ENCODE measurements around the gene PARP1. TPM values are rescaled to one million over a fixed set of nuclear protein-coding genes. Genes with fewer than 3 reads are reported as not detected.

PARP1 gene
- polyA plus RNA-seq, 12 donors, result 81.7 to 112 (median 99.6) TPM; not detected in 1

GRCh38 chr1:226408285-226409184 lies 642 bp upstream of the PARP1 start:
- DNase-seq, result no peak

DNA sequence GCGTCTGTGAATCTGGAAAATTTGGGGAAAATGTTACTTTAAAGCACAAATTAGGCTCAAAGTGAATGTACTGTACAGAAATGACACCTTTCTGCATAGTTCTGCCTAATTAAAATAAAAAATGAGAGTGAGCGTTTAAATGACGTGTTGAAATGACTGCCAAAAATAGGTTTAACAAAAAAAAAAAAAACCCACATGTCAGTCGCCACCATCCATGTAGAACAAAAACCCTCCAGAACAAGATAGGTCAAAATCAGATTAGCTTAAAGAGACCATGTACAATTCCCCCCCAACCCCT lies 745 bp downstream of the PARP1 start:
- DNase-seq, result no peak

DNA sequence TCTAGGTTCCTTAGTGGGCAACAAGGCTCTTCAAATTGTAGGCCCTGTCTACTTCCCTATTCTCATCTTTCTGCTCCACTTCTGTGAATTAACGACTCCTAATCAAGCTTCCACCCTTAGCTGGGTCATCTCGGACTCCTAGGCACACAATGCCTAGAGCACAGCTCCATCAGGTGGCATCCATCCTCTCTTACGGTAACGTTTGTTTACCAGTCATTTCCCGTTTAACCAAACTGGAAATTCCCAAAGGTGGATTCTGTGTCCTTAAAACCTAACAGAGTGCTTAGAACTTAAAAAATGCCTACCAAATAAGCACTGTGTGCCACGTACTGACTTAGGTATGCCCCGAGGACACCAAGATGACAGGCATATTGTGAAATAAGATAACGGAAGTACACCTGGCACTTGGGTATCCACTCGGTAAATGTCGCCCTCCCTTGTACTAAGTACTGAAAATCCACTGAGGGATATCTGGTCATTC lies 1.5 kb downstream of the PARP1 start:
- no peak for DNase-seq

- DNase-seq, result no peak
Measured at GRCh38 chr1:226405411-226405988, 2.4 kb downstream of the PARP1 start.

DNA sequence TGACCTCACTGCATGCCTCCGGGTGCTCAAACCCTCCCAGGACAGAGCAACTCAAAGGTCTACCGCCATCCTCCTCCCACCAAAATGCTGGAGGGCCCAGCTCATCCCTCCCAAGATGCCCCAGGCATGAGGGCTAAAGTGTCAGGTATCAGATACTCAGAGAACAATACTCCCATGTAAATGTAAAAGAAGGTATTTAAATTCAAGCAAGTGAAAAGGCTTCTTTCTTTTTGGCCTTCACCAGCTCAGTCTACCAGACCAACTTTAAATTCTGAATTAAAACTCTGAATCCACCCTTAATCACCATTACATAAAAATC lies 3.0 kb downstream of the PARP1 start:
- no peak for DNase-seq

- DNase-seq, result no peak
Measured at GRCh38 chr1:226404063-226404903, 3.6 kb downstream of the PARP1 start.

- no peak for DNase-seq
Measured at GRCh38 chr1:226403201-226404034, 4.5 kb downstream of the PARP1 start.

DNA sequence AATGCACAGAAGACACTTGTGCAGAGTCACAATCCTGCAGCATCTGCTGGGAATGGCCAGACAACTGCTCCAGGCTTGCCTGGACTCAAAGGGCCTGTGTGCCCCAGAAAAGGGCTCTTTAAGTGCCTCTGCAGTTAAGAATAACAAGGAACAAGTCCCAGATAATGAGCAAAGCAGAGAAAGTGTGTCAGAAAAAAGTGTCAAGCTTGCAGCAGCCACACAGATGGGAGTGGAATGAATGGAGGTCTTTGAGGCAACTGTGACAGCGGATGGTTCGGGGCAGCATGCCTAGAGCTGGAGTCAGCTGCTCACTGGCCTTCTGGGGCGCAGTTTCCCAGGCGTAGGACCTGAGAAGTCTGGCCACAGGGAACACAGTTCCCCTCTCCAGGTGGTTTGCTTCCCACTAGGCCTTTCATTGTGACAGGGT lies 5.1 kb downstream of the PARP1 start:
- DNase-seq, result no peak

DNA sequence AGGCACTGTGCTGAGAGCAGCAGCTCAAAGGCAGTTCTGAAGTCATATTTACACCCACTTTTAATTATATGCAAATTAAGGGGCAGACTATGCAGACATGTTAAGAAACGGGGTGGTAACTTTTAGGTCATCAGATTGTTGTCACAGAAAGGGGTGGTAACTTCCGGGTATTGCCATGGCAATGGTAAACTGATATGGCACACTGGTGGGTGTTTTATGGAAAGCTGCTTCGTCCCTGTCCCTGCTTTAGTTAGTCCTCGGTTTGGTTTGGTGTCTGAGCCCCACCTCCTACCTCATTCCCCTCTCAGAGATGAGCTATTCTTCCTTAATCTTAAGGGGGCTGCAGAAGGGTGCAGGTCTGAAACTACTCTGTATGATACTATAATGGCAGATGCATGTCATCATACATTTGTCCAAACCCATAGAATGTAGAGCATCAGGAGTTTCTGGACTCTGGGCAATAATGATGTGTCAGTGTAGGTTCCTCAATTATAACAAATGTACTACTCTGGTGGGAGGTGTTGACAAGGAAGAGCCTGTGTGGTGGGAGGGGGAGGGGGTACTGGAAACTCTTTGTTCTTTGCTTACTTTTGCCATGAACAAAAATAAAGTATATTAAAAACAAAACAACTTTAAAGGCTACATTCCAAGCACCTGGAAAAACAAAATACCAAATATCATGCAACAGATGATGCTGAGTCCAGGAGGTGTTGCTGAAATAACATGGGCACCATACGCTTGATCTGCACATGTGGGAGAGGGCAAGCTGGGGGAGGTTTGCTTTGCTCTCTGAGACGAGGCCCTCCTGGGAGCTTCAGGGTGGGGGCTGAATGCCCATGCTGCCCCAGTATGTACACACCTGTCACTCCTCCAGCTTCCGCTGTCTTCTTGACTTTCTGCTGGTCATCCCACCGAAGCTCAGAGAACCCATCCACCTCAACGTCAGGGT lies 6.3 kb downstream of the PARP1 start:
- DNase-seq, result no peak

DNA sequence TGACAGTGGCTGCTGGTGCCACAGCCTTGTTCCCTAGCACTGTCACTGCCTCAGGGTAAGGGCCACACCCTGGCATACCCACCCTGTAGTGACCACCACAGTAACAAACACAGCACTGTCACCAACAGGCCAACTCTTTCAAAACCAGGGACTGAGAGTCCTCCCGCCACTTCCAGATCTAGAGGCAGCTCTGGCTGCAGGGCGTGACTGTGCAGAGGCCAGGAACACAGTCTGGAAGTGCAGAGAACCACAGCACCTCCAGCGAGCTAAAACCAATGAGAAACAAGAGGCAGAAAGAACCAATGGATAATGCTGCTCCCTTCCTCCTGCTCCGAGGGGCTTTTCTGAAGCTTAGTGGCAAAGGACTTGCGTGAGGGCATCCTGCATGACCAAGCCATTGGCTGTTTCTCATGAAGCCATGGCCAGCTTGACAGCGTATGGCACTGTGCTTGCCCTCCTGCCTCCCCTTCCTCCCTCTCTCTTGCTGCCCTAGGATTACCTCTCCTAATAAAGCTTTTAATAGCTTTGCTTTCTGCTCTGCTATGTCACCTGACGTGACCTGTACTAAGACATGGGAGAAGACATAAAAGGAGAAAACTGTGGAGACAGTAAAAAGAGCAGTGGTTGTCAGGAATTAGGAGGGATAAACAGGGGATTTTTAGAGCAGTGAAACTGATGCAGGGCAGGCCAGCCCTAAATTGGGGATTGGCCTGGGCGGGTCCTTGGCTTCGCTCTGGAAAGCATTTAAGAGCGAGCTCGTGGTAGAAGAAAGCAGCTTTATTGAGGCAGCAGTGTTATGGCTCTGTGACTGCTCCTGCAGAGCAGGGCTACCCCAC lies 7.2 kb downstream of the PARP1 start:
- DNase-seq, result no peak

DNA sequence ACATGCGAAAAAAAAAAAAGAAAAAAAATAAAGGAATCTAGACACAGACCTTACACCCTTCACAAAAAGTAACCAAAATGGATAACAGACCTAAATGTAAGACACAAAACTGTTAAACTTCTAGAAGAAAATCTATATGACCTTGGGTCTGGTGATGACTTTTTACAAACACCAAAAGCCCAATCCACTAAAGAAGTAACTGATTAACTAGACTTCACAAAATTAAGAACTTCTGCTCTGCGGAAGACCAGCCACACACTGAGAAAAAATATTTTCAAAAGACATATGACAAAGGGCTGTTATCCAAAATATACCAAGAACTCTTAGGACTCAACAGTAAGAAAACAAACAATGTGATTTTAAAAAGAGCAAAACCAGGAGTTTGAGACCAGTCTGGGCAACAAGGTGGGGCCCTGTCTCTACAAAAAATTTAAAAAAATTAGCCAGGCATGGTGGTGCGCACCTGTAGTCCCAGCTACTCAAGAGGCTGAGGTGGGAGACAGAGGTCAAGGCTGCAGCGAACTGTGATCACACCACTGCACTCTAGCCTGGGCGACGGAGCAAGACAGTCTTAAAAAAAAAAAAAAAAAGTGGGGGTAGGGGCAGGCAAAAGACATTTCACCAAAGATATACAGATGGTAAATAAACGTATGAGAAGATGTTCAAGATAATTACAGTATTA lies 9.8 kb downstream of the PARP1 start:
- no peak for DNase-seq

DNA sequence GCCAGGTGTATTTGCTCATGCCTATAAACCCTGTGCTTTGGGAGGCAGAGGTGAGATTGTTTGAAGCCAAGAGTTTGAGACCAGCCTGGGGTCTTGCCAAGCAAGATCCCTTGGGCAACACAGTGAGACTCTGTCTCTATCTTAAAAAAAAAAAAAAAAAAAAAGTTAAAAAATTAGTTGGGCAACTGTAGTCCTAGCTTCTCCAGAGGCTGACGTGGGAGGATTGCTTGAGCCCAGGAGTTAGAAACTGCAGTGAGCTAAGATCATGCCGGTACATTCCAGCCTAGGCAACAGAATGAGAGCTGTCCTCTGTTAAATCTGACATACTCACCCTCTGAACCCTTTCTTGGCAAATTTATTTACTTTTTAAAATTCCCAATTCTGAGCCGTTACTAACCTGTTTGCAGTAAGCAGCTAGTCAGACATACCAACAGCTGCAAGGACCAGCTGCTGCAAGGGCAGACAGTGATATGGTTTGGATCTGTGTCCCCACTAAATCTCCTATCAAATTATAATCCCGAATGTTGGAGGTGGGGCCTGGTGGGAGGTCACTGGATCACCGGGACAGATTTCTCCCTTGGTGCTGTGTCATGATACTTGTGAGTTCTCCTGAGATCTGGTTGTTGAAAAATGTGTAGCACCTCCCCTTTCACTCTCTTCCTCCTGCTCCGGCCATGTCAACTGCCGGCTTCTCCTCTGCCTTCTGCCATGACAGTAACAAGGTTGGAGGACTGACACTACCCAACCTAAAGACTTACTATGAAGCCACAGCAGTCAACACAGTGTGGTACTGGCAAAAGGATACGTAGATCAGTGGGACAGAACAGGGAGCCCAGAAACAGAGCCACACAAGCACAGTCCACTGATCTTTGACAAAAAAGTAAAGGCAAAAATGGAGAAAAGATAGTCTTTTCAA lies 10.6 kb downstream of the PARP1 start:
- DNase-seq, result no peak

- no peak for DNase-seq
Measured at GRCh38 chr1:226395753-226396152, 12.1 kb downstream of the PARP1 start.

- DNase-seq, result no peak
Measured at GRCh38 chr1:226394462-226394861, 13.4 kb downstream of the PARP1 start.

DNA sequence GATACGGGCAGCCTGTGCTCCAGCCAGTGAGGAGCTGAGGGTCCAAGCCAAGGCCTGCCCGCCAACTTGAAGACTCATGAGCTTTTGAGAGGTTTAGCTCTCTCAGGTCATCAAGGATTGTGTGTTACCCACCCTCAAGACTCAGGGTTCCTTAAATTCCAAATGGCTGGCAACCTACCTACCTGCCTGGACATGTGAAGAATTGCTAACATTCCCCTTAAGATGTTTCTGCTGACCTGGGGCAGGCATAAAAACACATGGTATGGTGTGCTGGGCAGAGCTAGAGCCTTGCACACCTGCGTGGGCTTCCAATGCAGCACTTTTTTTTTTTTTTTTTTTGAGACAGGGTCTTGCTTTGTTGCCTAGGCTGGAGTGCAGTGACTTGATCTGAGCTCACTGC lies 17.2 kb downstream of the PARP1 start:
- no peak for DNase-seq

DNA sequence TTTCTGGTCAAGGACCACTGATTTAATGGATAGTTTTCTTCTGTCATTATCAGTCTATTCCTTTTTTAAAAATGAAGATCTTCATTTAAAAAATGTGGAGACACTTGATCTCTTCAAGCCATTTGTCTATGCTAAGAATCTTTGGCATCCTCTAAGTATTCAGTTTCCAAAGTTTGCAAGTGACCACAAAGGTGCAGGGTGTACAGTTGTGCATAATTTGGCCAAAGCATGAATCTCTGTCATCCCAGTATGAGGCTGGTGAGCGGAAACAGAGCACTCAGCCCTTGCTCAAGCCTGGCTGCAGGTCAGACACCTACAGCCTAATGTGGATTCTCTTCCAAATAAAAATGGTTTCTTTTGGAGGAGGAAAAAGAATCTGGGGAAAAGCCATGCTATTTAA lies 19.8 kb downstream of the PARP1 start:
- no peak for DNase-seq

- DNase-seq, result no peak
Measured at GRCh38 chr1:226384717-226385116, 23.2 kb downstream of the PARP1 start.

DNA sequence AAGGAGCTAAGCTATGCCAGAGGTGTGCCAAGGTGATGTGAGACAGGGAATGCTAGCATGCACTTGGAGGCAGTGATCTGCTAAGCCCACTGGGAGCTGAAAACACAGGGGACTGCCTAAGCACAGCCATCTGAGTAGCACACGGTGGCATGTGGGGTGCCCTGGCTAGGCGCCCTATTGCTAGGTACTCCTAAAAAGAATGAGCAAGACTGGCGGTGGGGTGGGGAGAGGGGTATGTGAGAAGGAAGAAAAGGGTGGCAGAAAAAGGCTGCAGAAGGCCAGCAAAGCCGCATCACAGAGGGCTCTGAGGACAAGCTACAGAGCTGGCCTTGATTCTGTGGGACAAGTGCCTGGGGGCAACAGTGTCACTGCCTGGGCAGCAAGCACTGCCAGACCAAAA lies 23.9 kb downstream of the PARP1 start:
- DNase-seq, result no peak
